ENCODE measurements around the gene KIAA1328.

- TF ChIP-seq POLR2AphosphoS5 (IDR thresholded peaks at IDR 0.05) (no peak), POLR2A (IDR thresholded peaks at IDR 0.05) (no peak)
Observed at GRCh38 chr18:37276111-37276890, 447.4 kb downstream of the KIAA1328 start.
